HL-60 (cell line): ENCODE measurements around the gene GUCY1A1.

Source experiments
- GABPA ChIP-seq: IDR thresholded peaks from 2 replicates; pipeline ENCODE4 v1.6.1; 2012; ENCODE audit warnings: low read depth
- POLR2AphosphoS5 ChIP-seq: IDR thresholded peaks from 2 replicates; pipeline ENCODE4 v1.6.1; 2012; ENCODE audit warnings: low read depth
- TF ChIP-seq, protein P1 (sequence below): IDR thresholded peaks from one replicate; pipeline ENCODE4 v1.5.1; 2011; ENCODE audit warnings: low read length, control low read depth, inconsistent platforms; ENCODE audit not compliant: insufficient read depth
- TF ChIP-seq, protein P2 (sequence below): IDR thresholded peaks from 2 replicates; pipeline ENCODE4 v1.6.1; 2012; ENCODE audit warnings: low read depth; ENCODE audit not compliant: insufficient replicate concordance

DNA sequence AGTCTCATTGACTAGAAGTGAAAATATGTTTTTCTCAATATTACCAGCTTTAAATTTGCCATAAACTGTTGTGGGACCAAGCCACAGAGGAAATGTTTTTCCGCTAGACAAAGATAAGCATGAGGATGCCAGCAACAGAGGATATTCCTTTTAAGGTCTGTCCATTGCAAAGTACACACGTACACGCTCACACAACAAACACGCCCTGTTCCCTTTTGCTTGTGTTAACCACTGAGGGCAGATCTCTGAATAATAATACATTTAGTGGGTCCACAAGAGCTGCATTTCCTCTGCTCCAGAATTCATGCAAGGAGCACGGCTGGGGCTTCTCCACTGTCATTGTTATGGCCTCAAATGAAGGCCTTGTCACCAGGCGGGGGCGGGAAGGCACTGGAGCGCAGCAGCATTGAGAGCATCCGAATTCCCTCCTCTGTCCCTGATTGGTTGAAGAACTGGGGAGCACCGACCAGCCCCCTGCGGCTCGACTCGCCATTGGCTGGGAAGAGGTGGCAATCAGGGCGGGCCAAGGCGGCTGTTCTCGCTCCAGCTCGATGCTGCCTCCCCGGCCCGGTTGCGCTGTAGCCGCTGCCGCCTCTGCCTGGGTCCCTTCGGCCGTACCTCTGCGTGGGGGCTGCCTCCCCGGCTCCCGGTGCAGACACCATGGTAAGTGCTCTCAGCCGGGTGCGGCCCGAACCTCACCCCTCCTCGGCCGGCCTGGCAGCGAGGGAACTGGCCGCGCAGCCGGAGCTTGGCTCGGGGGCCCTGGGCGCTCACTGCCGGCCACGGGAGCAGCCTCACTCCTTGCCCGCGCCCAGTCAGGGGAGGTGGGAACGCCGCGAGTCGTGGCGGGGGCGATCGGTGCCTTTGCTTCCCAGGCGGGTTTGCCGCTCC, 92.1 kb downstream of the GUCY1A1 start, which contains the start of gene GUCY1B1:
- TF ChIP-seq, protein P1, sequence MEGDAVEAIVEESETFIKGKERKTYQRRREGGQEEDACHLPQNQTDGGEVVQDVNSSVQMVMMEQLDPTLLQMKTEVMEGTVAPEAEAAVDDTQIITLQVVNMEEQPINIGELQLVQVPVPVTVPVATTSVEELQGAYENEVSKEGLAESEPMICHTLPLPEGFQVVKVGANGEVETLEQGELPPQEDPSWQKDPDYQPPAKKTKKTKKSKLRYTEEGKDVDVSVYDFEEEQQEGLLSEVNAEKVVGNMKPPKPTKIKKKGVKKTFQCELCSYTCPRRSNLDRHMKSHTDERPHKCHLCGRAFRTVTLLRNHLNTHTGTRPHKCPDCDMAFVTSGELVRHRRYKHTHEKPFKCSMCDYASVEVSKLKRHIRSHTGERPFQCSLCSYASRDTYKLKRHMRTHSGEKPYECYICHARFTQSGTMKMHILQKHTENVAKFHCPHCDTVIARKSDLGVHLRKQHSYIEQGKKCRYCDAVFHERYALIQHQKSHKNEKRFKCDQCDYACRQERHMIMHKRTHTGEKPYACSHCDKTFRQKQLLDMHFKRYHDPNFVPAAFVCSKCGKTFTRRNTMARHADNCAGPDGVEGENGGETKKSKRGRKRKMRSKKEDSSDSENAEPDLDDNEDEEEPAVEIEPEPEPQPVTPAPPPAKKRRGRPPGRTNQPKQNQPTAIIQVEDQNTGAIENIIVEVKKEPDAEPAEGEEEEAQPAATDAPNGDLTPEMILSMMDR: no peak
- no peak for TF ChIP-seq POLR2AphosphoS5
- TF ChIP-seq, protein P2, sequence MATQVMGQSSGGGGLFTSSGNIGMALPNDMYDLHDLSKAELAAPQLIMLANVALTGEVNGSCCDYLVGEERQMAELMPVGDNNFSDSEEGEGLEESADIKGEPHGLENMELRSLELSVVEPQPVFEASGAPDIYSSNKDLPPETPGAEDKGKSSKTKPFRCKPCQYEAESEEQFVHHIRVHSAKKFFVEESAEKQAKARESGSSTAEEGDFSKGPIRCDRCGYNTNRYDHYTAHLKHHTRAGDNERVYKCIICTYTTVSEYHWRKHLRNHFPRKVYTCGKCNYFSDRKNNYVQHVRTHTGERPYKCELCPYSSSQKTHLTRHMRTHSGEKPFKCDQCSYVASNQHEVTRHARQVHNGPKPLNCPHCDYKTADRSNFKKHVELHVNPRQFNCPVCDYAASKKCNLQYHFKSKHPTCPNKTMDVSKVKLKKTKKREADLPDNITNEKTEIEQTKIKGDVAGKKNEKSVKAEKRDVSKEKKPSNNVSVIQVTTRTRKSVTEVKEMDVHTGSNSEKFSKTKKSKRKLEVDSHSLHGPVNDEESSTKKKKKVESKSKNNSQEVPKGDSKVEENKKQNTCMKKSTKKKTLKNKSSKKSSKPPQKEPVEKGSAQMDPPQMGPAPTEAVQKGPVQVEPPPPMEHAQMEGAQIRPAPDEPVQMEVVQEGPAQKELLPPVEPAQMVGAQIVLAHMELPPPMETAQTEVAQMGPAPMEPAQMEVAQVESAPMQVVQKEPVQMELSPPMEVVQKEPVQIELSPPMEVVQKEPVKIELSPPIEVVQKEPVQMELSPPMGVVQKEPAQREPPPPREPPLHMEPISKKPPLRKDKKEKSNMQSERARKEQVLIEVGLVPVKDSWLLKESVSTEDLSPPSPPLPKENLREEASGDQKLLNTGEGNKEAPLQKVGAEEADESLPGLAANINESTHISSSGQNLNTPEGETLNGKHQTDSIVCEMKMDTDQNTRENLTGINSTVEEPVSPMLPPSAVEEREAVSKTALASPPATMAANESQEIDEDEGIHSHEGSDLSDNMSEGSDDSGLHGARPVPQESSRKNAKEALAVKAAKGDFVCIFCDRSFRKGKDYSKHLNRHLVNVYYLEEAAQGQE: no peak
- no peak for TF ChIP-seq GABPA
